ENCODE data around the gene GPR75. TPM values are rescaled to one million over a fixed set of nuclear protein-coding genes. Genes with fewer than 3 reads are reported as not detected.

GPR75 gene
- not detected in 2 replicates for total RNA-seq (2014; rRNA removed; shearing (Covaris generic))

DNA sequence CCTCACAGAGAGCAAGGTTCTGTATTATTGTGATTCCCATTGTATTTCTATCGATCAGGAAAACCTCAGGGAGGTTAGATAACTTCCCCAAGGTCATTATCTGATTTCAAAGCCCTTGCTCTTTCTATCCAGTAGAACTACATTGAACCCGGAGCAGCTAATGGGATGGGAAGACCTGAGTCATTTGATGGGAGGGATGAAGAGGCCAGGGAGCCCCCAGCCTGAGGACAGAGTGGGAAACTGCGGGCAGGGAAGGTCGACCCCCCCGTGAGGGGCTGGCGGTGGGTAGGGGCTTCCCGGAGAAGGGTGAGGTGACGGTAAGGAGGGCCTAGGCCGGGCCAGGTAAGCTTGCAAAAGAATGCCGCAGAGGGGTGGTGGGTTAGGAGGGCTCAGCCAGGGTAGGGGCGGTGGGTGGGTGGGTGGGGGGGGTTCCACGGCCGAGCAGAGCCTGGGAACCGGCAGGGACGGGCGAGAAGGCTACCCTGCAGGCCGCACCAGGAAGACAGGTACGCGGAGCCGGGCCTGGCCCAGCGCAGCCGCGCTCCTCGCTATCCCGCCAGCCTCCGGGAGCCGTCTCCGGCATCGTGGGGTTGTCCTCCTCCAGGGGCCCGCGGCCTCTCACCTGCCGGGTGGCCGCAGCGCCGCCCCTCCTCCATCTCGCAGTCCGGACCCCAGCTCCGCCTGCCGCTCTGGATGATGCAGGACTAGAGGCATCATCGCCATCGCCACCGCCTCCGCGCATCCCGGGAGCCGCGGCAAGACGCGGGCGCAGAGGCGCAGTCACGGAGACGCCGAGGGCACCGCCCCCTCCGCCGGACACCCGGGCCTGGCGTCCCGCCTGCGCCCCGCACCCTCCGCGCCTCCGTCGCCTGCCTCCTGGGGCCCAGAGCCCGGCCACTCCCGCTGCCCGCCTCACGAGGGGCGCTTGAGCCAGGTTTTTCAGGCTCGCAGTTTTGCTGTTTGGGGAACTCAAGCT lies at the start of gene GPR75:
Gene GPR75 (minus strand): TSS at position 762 of the 976 bp plus-strand sequence. CDS start 5,211 bp downstream, outside the sequence.
- in situ Hi-C loops (cut with HindIII; ENCODE audit: low sequenced_read_pairs), result no loop called here
- peak; percentile 64 for DNase-seq (ENCODE audit: low spot score)

DNA sequence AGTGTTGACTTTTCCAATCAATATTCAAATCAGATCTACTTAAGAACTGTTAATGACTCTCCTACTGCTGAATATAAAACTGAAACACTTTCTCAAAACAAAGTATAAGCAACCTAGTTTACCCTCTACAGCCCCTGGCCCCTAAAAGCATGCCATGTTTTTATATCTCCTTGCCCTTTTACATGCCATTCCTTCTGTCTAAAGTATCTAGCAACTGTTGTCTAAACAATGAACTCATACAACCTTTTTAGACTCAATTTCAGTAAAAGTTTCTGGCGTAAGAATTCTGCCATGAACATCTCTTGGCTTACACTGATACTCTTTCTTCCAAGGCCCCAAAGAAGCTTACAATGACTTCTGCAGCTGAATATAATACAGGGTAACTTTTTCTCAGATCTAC lies 47.8 kb upstream of the GPR75 start:
- DNase-seq (ENCODE audit: low spot score), result no peak
- in situ Hi-C loops (cut with HindIII; ENCODE audit: low sequenced_read_pairs), result no loop called here

- in situ Hi-C loops (cut with HindIII; ENCODE audit: low sequenced_read_pairs), result no loop called here
- DNase-seq (ENCODE audit: low spot score), result no peak
Observed at GRCh38 chr2:53905396-53905795, 45.6 kb upstream of the GPR75 start.

DNA sequence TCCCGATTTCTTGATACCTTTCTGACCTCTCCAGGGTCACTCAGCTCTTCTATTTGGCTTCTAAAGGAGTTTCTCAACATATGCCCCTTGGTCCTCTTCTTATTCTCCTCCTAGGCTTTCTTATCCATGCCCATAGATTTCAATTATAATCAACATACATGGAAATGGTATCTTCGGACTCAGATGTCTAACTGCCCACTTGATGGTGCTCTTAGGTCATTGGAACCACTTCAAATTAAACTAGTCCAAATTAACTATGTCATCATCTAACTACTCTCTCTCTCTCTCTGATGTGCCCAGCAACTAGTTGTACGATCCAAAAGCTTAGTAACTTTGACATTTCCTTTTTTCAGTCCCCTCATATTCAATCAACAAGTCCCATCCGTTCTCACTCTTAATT lies 43.2 kb upstream of the GPR75 start:
- in situ Hi-C loops (cut with HindIII; ENCODE audit: low sequenced_read_pairs), result no loop called here
- no peak for DNase-seq (ENCODE audit: low spot score)

- in situ Hi-C loops (cut with HindIII; ENCODE audit: low sequenced_read_pairs), result no loop called here
- no peak for DNase-seq (ENCODE audit: low spot score)
Observed at GRCh38 chr2:53901192-53901591, 41.4 kb upstream of the GPR75 start.

- no peak for DNase-seq (ENCODE audit: low spot score)
- in situ Hi-C loops (cut with HindIII; ENCODE audit: low sequenced_read_pairs), result no loop called here
Observed at GRCh38 chr2:53896864-53897263, 37.1 kb upstream of the GPR75 start.

GRCh38 chr2:53886406-53887280 lies 26.9 kb upstream of the GPR75 start:
- in situ Hi-C loops (cut with HindIII; ENCODE audit: low sequenced_read_pairs), result no loop called here
- peak; percentile 41 for DNase-seq (ENCODE audit: low spot score)

DNA sequence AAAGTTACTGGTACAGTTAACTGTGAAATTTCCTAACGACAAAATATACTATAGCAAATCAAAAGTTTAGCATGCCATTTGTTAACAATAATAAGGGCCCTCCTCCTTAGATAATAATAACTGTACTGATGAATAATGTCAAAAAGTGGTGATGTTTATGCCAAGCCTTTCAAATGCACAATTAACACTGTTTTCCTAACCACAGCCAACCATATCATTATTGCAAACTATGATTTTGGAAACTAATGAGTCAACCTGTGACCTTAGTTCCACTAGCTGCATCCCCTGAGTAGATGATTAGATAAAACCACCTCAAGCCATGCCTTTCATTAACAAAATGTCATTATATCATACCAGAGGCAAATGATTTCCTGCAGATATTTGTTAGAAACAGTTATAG lies 25.1 kb upstream of the GPR75 start:
- no peak for DNase-seq (ENCODE audit: low spot score)

DNA sequence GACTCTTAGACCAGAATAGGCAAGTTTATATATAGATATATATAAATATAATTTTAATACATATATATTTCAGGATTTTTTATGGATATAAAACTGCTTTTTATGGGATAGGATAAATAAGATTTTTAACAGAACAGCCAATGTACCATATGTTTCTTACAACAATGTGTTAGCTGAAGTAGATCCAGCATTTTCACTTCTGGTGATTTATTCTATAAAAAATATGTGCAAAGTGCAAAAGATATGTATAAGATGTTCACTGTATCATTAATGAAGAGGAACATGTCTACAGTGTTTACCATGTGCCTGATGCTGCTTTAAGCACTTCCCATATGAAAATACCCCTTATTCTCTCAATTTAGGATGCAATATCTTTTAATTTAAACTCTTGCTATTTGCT lies 22.2 kb upstream of the GPR75 start:
- no peak for DNase-seq (ENCODE audit: low spot score)
- in situ Hi-C loops (cut with HindIII; ENCODE audit: low sequenced_read_pairs), result no loop called here

More for the DNA sequence above, 25.1 kb upstream of the GPR75 start:
- in situ Hi-C loops (cut with HindIII; ENCODE audit: low sequenced_read_pairs), result no loop called here

DNA sequence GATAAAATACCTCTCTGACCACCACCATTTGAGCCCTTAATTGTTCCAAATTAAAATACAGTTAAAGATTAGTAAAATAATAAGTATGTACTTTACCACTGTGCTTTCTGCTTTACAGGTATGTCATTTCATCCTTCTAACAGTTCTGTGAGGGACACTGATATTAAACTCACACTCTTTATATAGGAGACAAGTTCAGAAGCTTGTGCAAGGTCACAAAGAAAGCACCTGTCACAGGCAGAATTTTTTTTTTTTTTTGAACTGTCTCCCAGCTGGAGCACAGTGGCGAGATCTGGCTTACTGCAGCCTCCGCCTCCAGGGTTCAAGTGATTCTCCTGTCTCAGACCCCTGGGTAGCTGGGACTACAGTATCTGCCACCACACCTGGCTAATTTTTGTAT lies 21.6 kb upstream of the GPR75 start:
- in situ Hi-C loops (cut with HindIII; ENCODE audit: low sequenced_read_pairs), result no loop called here
- DNase-seq (ENCODE audit: low spot score), result no peak

- DNase-seq (ENCODE audit: low spot score), result no peak
- in situ Hi-C loops (cut with HindIII; ENCODE audit: low sequenced_read_pairs), result no loop called here
Observed at GRCh38 chr2:53880756-53881155, 21.0 kb upstream of the GPR75 start.

DNA sequence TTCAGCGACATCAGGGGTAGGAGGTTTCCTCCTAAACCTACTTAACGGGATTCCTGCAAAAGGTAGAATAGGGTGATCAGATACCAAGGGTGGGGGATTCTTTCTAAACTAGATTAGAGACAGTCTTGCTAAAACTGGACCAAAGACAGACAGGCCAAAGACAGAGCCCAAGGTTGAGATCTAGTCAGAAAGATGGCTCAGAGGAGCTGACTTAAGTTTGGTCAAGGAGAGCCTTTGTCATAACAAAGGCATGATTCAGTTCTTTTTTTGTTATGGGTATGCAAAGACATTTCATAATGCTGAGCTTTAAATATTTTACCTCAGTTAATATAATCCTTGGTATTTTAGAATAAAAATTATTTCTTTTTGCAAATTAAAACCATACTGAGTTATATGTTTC lies 17.8 kb upstream of the GPR75 start:
- in situ Hi-C loops (cut with HindIII; ENCODE audit: low sequenced_read_pairs), result no loop called here
- DNase-seq (ENCODE audit: low spot score), result no peak

GRCh38 chr2:53877112-53877511 lies 17.3 kb upstream of the GPR75 start:
- DNase-seq (ENCODE audit: low spot score), result no peak
- in situ Hi-C loops (cut with HindIII; ENCODE audit: low sequenced_read_pairs), result no loop called here

- no peak for DNase-seq (ENCODE audit: low spot score)
- in situ Hi-C loops (cut with HindIII; ENCODE audit: low sequenced_read_pairs), result no loop called here
Observed at GRCh38 chr2:53874401-53874950, 14.7 kb upstream of the GPR75 start.

GRCh38 chr2:53867773-53868172 lies 8.0 kb upstream of the GPR75 start:
- in situ Hi-C loops (cut with HindIII; ENCODE audit: low sequenced_read_pairs), result no loop called here

GRCh38 chr2:53867169-53867568 lies 7.4 kb upstream of the GPR75 start:
- in situ Hi-C loops (cut with HindIII; ENCODE audit: low sequenced_read_pairs), result no loop called here
- DNase-seq (ENCODE audit: low spot score), result no peak

More at GRCh38 chr2:53867773-53868172, 8.0 kb upstream of the GPR75 start:
- no peak for DNase-seq (ENCODE audit: low spot score)

GRCh38 chr2:53865962-53866361 lies 6.2 kb upstream of the GPR75 start:
- DNase-seq (ENCODE audit: low spot score), result no peak
- in situ Hi-C loops (cut with HindIII; ENCODE audit: low sequenced_read_pairs), result no loop called here

GRCh38 chr2:53865264-53865663 lies 5.5 kb upstream of the GPR75 start:
- DNase-seq (ENCODE audit: low spot score), result no peak
- in situ Hi-C loops (cut with HindIII; ENCODE audit: low sequenced_read_pairs), result no loop called here

DNA sequence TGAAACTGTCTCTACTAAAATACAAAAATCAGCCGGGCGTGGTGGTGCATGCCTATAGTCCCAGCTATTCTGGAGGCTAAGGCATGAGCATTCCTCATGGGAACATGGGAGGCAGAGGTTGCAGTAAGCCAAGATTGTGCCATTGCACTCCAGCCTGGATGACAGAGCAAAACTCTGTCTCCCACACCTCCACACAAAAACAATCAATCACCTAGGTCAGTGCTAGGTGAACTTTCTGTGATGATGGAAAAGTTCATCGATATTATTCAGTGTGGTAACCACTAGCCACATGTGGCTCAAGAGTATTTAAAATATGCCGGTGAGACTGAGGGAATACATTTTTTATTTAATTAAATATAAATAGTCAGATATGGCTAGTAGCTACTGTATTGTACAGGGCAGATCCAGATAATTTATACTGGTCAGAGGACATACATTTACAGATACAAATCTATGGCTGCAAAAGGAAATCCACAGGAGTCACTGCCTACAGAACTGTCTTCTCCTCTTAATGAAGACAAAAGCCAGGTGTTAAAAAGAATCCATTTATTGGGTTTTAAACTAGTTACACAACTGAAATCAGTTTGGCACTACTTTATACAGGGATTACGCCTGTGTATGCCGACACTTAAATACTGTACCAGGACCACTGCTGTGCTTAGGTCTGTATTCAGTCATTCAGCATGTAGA lies 3.9 kb upstream of the GPR75 start:
- DNase-seq (ENCODE audit: low spot score), result no peak
- in situ Hi-C loops (cut with HindIII; ENCODE audit: low sequenced_read_pairs), result no loop called here
